HG03565 (cell line): ENCODE results near the gene NT5DC3.

ENCODE experiments used
- ATAC-seq: cut with Tn5 transposase; IDR thresholded peaks from one replicate; pipeline ENCODE4 v1.9.1; 2021; ENCODE audit warnings: mild to moderate bottlenecking, moderate library complexity; ENCODE audit not compliant: unreplicated experiment

NT5DC3 gene

DNA sequence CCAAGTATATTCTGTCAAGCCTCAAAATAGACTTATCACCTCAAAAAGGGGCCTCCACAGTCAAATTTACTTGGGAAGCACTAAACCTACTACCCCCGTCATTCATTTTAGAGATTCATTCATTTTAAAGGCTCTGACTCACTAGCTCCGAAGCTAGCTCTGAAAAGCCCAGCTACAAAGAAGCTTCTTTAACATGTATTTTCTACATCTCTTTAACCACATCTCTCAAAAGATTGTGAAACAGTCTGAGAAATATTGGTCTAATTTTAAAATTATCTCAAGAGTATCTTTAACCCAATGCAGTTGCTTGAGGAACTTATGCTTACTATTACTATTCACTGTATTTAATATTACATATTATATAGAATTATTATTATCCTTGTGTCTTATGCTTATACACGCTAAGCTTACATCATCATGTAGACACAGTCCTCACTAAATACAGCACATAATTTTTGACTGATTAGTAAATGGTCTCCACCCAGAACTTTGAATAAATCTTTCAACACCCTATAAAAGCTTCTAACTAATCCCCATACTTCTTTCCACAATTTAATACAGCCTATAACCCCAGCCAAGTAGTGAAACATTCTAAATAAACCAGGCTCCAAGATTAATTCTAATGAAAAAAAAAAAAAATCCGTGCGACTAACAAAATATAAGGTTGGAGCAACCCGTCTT, 7.8 kb downstream of the NT5DC3 start:
- no peak for ATAC-seq

- ATAC-seq: no peak
These were observed 8.7 kb downstream of the NT5DC3 start for GRCh38 chr12:103832048-103832997.

GRCh38 chr12:103830730-103831320, 10.2 kb downstream of the NT5DC3 start:
- ATAC-seq: no peak

- no peak for ATAC-seq
These were observed 10.9 kb downstream of the NT5DC3 start for GRCh38 chr12:103830025-103830725.

GRCh38 chr12:103829092-103829491, 11.9 kb downstream of the NT5DC3 start:
- no peak for ATAC-seq

DNA sequence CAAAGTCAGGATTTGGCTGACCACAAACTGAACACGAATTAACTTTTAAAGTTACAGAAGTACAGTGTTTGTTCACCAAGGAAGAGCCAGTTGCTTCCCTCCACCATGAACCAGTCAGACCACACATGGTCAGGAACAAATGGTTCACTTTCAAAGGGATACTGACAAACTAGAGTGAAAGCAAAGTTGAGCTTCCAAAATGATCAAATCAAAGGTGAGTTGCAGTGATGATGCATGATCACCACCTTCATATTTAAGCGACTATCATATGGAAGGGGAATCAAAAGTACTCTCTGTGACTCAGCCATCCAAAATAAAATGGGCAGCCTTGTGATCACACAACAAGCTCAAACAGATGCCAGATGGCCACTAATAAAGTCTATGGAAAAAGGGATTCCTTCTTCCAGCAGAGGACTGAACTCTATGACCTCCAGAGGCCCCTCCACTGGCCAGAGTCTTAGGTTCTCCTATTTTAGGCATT, 13.1 kb downstream of the NT5DC3 start:
- ATAC-seq: no peak

- ATAC-seq: no peak
These were observed 16.2 kb downstream of the NT5DC3 start for GRCh38 chr12:103824845-103825244.

- ATAC-seq: no peak
These were observed 16.7 kb downstream of the NT5DC3 start for GRCh38 chr12:103824290-103824689.

- ATAC-seq: no peak
These were observed 17.2 kb downstream of the NT5DC3 start for GRCh38 chr12:103823871-103824270.

GRCh38 chr12:103821773-103822172, 19.3 kb downstream of the NT5DC3 start:
- ATAC-seq: no peak

DNA sequence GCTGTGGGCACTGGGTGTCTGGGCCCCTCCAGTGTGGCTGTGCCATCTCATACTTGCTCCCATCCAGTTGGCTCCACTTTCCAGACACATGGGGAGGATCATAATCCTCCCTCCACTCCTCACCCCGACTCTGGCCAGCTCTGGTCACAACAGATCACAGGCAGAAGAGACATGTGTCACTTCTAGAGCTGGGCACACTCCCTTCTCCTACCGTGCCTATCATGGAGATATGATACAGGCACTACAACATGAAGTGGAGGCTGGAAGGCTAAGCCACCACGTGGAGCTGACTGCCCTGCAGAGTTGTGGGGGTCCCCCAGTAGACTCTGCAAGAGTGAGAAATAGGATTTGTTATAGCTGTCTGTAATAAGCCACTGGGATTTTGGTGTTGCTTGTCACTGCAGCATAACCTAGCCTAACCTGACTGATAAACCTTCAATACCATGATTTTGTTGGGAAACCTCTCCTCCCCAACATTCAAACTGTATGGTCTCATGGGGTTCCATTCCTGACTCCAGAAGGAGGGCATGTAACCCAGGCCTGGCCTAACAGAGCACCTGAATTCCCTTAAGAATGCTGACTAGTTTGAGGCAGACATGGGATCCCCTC, 20.0 kb downstream of the NT5DC3 start:
- no peak for ATAC-seq

DNA sequence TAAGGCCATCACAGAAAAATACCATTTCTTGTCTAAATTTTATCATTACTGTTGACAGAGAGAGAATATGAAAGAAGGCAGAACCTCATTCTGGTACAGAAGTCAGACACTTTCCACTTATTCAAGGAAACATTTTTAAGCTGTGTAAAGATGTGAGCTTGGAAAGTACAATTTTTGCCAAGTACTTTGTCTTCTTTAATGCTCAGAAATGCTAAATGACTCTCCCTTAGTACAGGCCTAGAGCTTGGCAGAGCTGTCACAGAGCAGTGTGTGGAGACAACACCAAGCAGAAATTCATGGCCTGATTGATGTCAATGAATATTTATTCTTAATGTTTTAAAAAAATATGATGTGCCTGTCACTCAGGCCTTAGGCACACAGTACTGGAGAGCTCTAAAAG, 20.7 kb downstream of the NT5DC3 start:
- ATAC-seq: no peak

- ATAC-seq: no peak
These were observed 21.1 kb downstream of the NT5DC3 start for GRCh38 chr12:103819892-103820291.

- no peak for ATAC-seq
These were observed 21.7 kb downstream of the NT5DC3 start for GRCh38 chr12:103819312-103819711.

DNA sequence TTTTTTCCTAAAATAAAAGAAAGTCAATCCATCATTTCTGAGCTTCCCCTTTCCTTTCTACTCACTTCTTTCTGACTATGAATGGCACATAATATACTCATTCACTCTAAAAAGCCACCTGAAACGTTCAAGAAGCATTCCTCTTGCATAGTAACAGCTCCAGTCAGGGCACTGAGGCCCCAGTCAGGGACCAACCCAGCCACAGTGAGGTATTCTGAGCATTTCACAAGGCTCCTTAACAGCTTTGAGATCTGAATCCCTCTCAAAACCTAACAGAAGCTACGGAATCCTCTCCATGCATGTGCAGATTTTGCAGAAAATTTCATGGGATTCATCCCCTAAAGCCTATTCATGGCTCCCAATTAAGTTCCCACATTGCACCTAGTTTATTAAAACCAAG, 23.2 kb downstream of the NT5DC3 start:
- no peak for ATAC-seq

GRCh38 chr12:103816663-103817062, 24.4 kb downstream of the NT5DC3 start:
- no peak for ATAC-seq

DNA sequence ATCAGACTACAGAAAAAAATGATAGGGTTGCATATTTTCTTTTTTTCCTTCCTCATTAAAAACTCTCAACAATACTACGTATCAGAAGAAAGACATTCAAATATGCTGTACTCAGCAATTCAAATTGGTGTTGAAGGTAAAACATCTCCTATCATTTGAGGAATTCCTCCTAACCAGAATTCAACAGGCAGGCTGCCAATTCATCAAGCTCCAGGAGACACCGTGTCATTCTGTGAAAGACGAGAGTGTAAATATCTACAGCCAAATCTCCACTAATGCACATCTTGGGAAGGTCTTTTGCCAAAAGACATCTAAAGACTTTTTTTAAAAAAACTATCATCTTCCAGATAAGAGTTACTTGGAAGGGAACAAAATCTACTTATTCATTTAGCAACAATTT, 26.6 kb downstream of the NT5DC3 start:
- ATAC-seq: no peak

DNA sequence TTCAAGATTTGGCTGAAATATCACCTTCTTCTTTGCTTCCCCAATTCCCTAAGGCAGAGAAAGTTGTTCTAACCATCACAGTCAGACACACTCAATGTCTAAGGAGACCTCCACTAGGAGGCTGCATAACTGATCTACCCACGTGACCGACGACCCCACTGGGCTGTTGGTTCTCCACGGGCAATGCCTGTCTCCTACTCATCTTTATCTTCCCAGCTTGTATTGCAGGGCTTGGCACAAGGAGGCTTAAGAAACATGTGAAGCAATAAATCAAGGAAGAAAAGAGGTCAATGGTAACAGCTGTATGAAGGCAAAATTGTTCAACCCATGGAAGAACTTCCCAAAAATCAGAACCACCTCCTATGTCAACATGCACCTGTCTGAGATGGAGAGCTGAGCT, 27.1 kb downstream of the NT5DC3 start:
- ATAC-seq: no peak

DNA sequence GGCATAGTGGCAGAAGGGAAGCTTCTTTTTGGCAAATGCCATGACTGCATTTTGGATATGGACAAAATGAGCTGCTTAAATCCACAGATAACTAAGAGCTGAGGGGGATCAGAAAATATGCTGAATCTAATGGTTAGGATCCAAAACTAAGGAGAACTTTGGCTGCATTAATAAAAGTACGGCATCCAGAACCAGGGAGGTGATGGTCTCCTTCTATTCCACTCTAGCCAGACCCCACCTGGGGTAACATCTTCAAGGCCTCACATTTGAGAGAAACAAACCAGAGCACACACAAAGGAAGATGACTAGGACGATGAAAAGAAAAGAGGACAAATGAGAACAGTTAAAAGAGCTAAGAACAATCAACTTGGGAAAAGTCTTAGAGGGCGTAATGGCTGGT, 27.6 kb downstream of the NT5DC3 start:
- ATAC-seq: no peak

- no peak for ATAC-seq
These were observed 28.2 kb downstream of the NT5DC3 start for GRCh38 chr12:103812789-103813188.

GRCh38 chr12:103811791-103812190, 29.2 kb downstream of the NT5DC3 start:
- no peak for ATAC-seq
